Panc1 (cell line): ENCODE data around the gene SCRN3. TPM values are rescaled to one million over a fixed set of nuclear protein-coding genes. Genes with fewer than 3 reads are reported as not detected.

Experiments
- ATAC-seq: fragments of 200-7000 bp; cut with Tn5 transposase; 2 replicates; pipeline ENCODE4 v1.9.1; 2020; ENCODE audit warnings: mild to moderate bottlenecking, moderate library complexity
- BruUV-seq: library from RNA; stranded (reverse); fragments of 400-500 nt; replicated peaks from 2 replicates; lab custom pipeline; 2021; lab: Mats Ljungman, UMichigan
- CTCF ChIA-PET: fragments of 300-600 bp; sonication (Branson Sonifier 250); formaldehyde crosslinking; loops from one replicate; lab custom pipeline; 2022; ENCODE audit warnings: antibody characterized with exemption; lab: Charles Lee
- POLR2A ChIA-PET: fragments of 300-600 bp; sonication (Branson Sonifier 250); formaldehyde crosslinking; loops from one replicate; lab custom pipeline; 2022; ENCODE audit warnings: antibody characterized with exemption; lab: Charles Lee
- DNase-seq: peaks from one replicate; pipeline ENCODE4 v3.0.0-alpha.2; 2010; ENCODE audit warnings: low read depth, low spot score
- H3K27ac ChIP-seq: 2 replicates; pipeline ENCODE4 v1.5.1; 2011; ENCODE audit warnings: mild to moderate bottlenecking, low read length, inconsistent platforms
- H3K27me3 ChIP-seq: fragments of 200-500 bp; sonication (Bioruptor generic); 2 replicates; pipeline ENCODE4 v1.6.0; 2014; ENCODE audit warnings: low read length, inconsistent platforms; ENCODE audit not compliant: control insufficient read depth, insufficient read depth
- H3K36me3 ChIP-seq: fragments of 200-500 bp; sonication (Bioruptor generic); 2 replicates; pipeline ENCODE4 v1.5.1; 2014; ENCODE audit warnings: inconsistent platforms, mild to moderate bottlenecking, low read length, moderate library complexity; ENCODE audit not compliant: control insufficient read depth, insufficient read depth
- H3K4me1 ChIP-seq: 2 replicates; pipeline ENCODE4 v1.5.1; 2011; ENCODE audit warnings: inconsistent platforms, mild to moderate bottlenecking, low read length, moderate library complexity; ENCODE audit not compliant: control insufficient read depth, insufficient read depth
- H3K4me3 ChIP-seq, 2 experiments: 2 replicates each; pipeline ENCODE4 v1.5.1; 2011 to 2012; ENCODE audit warnings: low read depth in 2 of 2, low read length in 2 of 2, mild to moderate bottlenecking in 2 of 2, inconsistent platforms in 1 of 2, moderate library complexity in 1 of 2
- H3K9me3 ChIP-seq: fragments of 200-500 bp; sonication (Bioruptor generic); 2 replicates; pipeline ENCODE4 v1.5.1; 2014; ENCODE audit warnings: low read depth, mild to moderate bottlenecking, inconsistent platforms, low read length, moderate library complexity; ENCODE audit not compliant: control insufficient read depth, insufficient read depth
- CTCF ChIP-seq: fragments of 450-650 bp; IDR thresholded peaks from 2 replicates; pipeline ENCODE4 v1.5.1; 2017; ENCODE audit warnings: mild to moderate bottlenecking
- POLR2AphosphoS5 ChIP-seq: IDR thresholded peaks from 2 replicates; pipeline ENCODE4 v1.6.1; 2012; ENCODE audit warnings: mild to moderate bottlenecking, low read depth, low read length, moderate library complexity
- REST ChIP-seq, 2 experiments: IDR thresholded peaks; 2 replicates each; pipeline ENCODE4 v1.6.1; 2011 to 2012; ENCODE audit warnings: low read depth in 2 of 2, control low read depth in 1 of 2, low read length in 1 of 2, mild to moderate bottlenecking in 1 of 2, moderate library complexity in 1 of 2; ENCODE audit not compliant: insufficient read depth in 1 of 2
- SIN3A ChIP-seq: IDR thresholded peaks from 2 replicates; pipeline ENCODE4 v1.6.1; 2012; ENCODE audit warnings: low read depth, mild to moderate bottlenecking, low read length, moderate library complexity, borderline replicate concordance; ENCODE audit not compliant: insufficient read depth
- TCF7L2 ChIP-seq: IDR thresholded peaks from 2 replicates; pipeline ENCODE4 v1.6.1; 2011; ENCODE audit warnings: mild to moderate bottlenecking, low read depth, low read length, inconsistent platforms
- in situ Hi-C: cut with HindIII; loops from 2 replicates; pipeline ENCODE4 v1.10.0; 2016; ENCODE audit warnings: low sequenced_read_pairs, low pct_unique_long_range_greater_than_20kb
- intact Hi-C: fragments of 100-400 bp; cut with micrococcal nuclease; formaldehyde crosslinking; loops from one replicate; pipeline ENCODE4 v1.10.0; 2022; ENCODE audit not compliant: unreplicated experiment
- total RNA-seq: library from RNA; stranded (reverse); gene quantifications from one replicate; pipeline ENCODE4 v1.2.1, GENCODE V29; 2021; ENCODE audit not compliant: unreplicated experiment

Gene SCRN3
- total RNA-seq, 1 experiment from 2014 or later = 16.2 TPM

DNA sequence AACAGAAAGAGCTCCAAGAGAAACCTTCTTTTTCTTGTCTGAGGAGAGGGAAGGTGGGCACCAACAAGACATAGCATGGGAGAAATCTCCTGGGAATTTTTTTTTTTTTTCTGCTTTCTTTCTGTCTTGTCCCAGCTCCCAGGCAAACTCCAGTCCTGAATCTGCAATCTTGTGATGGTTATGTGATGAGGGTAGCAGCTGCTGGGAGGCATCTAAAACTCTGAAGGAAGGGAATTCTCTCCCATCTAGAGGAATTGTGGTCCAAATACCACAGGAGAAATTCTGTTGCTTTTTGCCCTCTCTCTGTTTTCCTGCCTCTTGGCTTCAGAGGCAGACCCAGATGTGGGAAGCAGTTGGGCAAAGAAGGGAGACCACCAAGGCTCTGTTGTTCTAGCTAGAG lies 16.7 kb downstream of the SCRN3 start:
- POLR2A ChIA-PET = no interaction called here
- CTCF ChIA-PET = no interaction called here
- no peak for ATAC-seq
- no TSS peak for BruUV-seq
- Histone ChIP-seq H3K36me3 (no peaks in the 10 kb centered on the region), H3K27me3 (no peaks in the 10 kb centered on the region), H3K4me3 (no peak overlapping the region), H3K27ac (no peak overlapping the region), H3K9me3 (no peaks in the 10 kb centered on the region), H3K4me1 (no peaks in the 10 kb centered on the region)
- intact Hi-C loops (no loop called here), in situ Hi-C loops (no loop called here)
- TF ChIP-seq TCF7L2 (no peak), CTCF (no peak), REST (IDR thresholded peaks at IDR 0.05; ENCODE audit: insufficient read depth in 1 of 2, low read depth in 2 of 2, low read length in 1 of 2) (no peak), POLR2AphosphoS5 (no peak), SIN3A (no peak)
- no peak for DNase-seq

- CTCF ChIA-PET = no interaction called here
- intact Hi-C loops (no loop called here), in situ Hi-C loops (no loop called here)
- DNase-seq (no peak), ATAC-seq (no peak)
- H3K4me3 ChIP-seq = no peak overlapping the region
- H3K27me3 ChIP-seq = no peaks in the 10 kb centered on the region
- H3K4me1 ChIP-seq = no peaks in the 10 kb centered on the region
- H3K27ac ChIP-seq = no peak overlapping the region
- no peaks in the 10 kb centered on the region for H3K36me3 ChIP-seq
- H3K9me3 ChIP-seq = no peaks in the 10 kb centered on the region
- no peak for TF ChIP-seq SIN3A
- TF ChIP-seq TCF7L2 = no peak
- no peak for TF ChIP-seq REST (IDR thresholded peaks at IDR 0.05; ENCODE audit: insufficient read depth in 1 of 2, low read depth in 2 of 2, low read length in 1 of 2)
- no peak for TF ChIP-seq POLR2AphosphoS5
- TF ChIP-seq CTCF = no peak
- BruUV-seq = no TSS peak
- POLR2A ChIA-PET = no interaction called here
Observed at GRCh38 chr2:174428214-174428613, 32.7 kb downstream of the SCRN3 start.
